ENCODE measurements around the gene PDCD7.

- no peak for TF ChIP-seq YY1 (IDR thresholded peaks at IDR 0.05; ENCODE audit: low read depth)
- TF ChIP-seq REST (IDR thresholded peaks at IDR 0.05; ENCODE audit: low read depth), result no peak
- TF ChIP-seq TAF1 (IDR thresholded peaks at IDR 0.05; ENCODE audit: low read depth), result no peak
- TF ChIP-seq CREB1 (IDR thresholded peaks at IDR 0.05; ENCODE audit: low read depth), result no peak
- no peak for TF ChIP-seq TEAD4 (IDR thresholded peaks at IDR 0.05)
- no peak for TF ChIP-seq EP300 (IDR thresholded peaks at IDR 0.05; ENCODE audit: borderline replicate concordance)
These were observed 41.5 kb downstream of the PDCD7 start for GRCh38 chr15:65091946-65092770.
